Esophagus squamous epithelium (tissue), 4 donors: ENCODE data around the gene PMIS2.

ENCODE experiments used
- POLR2A ChIP-seq, 4 donors: fragments of 450-650 bp; IDR thresholded peaks; one replicate each; pipeline ENCODE4 v1.6.1; 2017; ENCODE audit warnings: antibody characterized with exemption in 4 of 4, mild to moderate bottlenecking in 4 of 4, moderate library complexity in 3 of 4
- TF ChIP-seq, protein P1 (sequence below), 6 experiments: fragments of 450-650 bp in 4 of 6; fragments of 200-600 bp in 2 of 6; sonication (generic) in 2 of 6; IDR thresholded peaks; one replicate each; pipeline ENCODE4 v1.5.1; 2016 to 2019; ENCODE audit warnings: antibody characterized with exemption in 6 of 6, mild to moderate bottlenecking in 4 of 6, moderate library complexity in 4 of 6

- TF ChIP-seq, protein P1, sequence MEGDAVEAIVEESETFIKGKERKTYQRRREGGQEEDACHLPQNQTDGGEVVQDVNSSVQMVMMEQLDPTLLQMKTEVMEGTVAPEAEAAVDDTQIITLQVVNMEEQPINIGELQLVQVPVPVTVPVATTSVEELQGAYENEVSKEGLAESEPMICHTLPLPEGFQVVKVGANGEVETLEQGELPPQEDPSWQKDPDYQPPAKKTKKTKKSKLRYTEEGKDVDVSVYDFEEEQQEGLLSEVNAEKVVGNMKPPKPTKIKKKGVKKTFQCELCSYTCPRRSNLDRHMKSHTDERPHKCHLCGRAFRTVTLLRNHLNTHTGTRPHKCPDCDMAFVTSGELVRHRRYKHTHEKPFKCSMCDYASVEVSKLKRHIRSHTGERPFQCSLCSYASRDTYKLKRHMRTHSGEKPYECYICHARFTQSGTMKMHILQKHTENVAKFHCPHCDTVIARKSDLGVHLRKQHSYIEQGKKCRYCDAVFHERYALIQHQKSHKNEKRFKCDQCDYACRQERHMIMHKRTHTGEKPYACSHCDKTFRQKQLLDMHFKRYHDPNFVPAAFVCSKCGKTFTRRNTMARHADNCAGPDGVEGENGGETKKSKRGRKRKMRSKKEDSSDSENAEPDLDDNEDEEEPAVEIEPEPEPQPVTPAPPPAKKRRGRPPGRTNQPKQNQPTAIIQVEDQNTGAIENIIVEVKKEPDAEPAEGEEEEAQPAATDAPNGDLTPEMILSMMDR (IDR thresholded peaks at IDR 0.05) = no peak
- no peak for TF ChIP-seq POLR2A (IDR thresholded peaks at IDR 0.05)
Measured at GRCh38 chr19:35609851-35610353, 23.9 kb downstream of the PMIS2 start.
